Stimulated activated CD8-positive, alpha-beta memory T cell treated with anti-CD3 and anti-CD28 coated beads, Interleukin-4, amount 100 ng/mL, for 48 hours (primary cell): ENCODE measurements around the gene YPEL3.

ENCODE experiments used
- DNase-seq: peaks from one replicate; pipeline ENCODE4 v3.0.0-alpha.2; 2020

Gene YPEL3

GRCh38 chr16:30068333-30068732 is 27.7 kb downstream of the YPEL3 start:
- DNase-seq: no peak

- DNase-seq: no peak
Measured at GRCh38 chr16:30067584-30067916, 28.5 kb downstream of the YPEL3 start.

GRCh38 chr16:30066761-30067583 is 29.0 kb downstream of the YPEL3 start:
- DNase-seq: no peak

- peak; percentile 69 for DNase-seq
Measured at GRCh38 chr16:30065943-30066760, 29.9 kb downstream of the YPEL3 start.

- peak; percentile 98 for DNase-seq
Measured at GRCh38 chr16:30065102-30065942, 30.7 kb downstream of the YPEL3 start, which contains the start of gene ALDOA. TSS of gene ALDOA (plus strand) at chr16:30065760. CDS start at chr16:30066898, 1,138 bp downstream.

GRCh38 chr16:30064729-30065101 is 31.3 kb downstream of the YPEL3 start:
- no peak for DNase-seq

GRCh38 chr16:30063893-30064728 is 31.9 kb downstream of the YPEL3 start:
- peak; percentile 82 for DNase-seq

- no peak for DNase-seq
Measured at GRCh38 chr16:30063278-30063892, 32.6 kb downstream of the YPEL3 start.

GRCh38 chr16:30060836-30061554 is 35.0 kb downstream of the YPEL3 start:
- DNase-seq: no peak

GRCh38 chr16:30060346-30060745 is 35.7 kb downstream of the YPEL3 start:
- no peak for DNase-seq

GRCh38 chr16:30054959-30055553 is 41.0 kb downstream of the YPEL3 start:
- DNase-seq: peak; percentile 78

- no peak for DNase-seq
Measured at GRCh38 chr16:30054451-30054850, 41.6 kb downstream of the YPEL3 start.

GRCh38 chr16:30053376-30054015 is 42.5 kb downstream of the YPEL3 start:
- DNase-seq: no peak

GRCh38 chr16:30052671-30053372 is 43.2 kb downstream of the YPEL3 start:
- DNase-seq: peak; percentile 98

GRCh38 chr16:30051518-30051917 is 44.5 kb downstream of the YPEL3 start:
- DNase-seq: no peak

- no peak for DNase-seq
Measured at GRCh38 chr16:30049871-30050270, 46.1 kb downstream of the YPEL3 start.

- DNase-seq: no peak
Measured at GRCh38 chr16:30046588-30046987, 49.4 kb downstream of the YPEL3 start.

GRCh38 chr16:30046178-30046577 is 49.8 kb downstream of the YPEL3 start:
- no peak for DNase-seq
